AG09309 (cell line): Measurements from ENCODE around the gene CLEC4G.

ENCODE experiments used
- DNase-seq: peaks from one replicate; pipeline ENCODE4 v3.0.0-alpha.2; 2010; ENCODE audit warnings: low read depth
- H3K4me3 ChIP-seq: 2 replicates; pipeline ENCODE4 v1.5.1; 2011; ENCODE audit warnings: mild to moderate bottlenecking, low read depth, low read length, moderate library complexity; ENCODE audit not compliant: control insufficient read depth
- TF ChIP-seq, protein P1 (sequence below): IDR thresholded peaks from 2 replicates; pipeline ENCODE4 v1.5.1; 2011; ENCODE audit warnings: mild to moderate bottlenecking, low read depth, low read length, inconsistent platforms; ENCODE audit not compliant: insufficient read depth, control insufficient read depth; ENCODE audit errors: missing control alignments

Gene CLEC4G

GRCh38 chr19:7691497-7691896 is 40.4 kb downstream of the CLEC4G start:
- H3K4me3 ChIP-seq = no peak overlapping the region
- TF ChIP-seq, protein P1, sequence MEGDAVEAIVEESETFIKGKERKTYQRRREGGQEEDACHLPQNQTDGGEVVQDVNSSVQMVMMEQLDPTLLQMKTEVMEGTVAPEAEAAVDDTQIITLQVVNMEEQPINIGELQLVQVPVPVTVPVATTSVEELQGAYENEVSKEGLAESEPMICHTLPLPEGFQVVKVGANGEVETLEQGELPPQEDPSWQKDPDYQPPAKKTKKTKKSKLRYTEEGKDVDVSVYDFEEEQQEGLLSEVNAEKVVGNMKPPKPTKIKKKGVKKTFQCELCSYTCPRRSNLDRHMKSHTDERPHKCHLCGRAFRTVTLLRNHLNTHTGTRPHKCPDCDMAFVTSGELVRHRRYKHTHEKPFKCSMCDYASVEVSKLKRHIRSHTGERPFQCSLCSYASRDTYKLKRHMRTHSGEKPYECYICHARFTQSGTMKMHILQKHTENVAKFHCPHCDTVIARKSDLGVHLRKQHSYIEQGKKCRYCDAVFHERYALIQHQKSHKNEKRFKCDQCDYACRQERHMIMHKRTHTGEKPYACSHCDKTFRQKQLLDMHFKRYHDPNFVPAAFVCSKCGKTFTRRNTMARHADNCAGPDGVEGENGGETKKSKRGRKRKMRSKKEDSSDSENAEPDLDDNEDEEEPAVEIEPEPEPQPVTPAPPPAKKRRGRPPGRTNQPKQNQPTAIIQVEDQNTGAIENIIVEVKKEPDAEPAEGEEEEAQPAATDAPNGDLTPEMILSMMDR = no peak
- no peak for DNase-seq

DNA sequence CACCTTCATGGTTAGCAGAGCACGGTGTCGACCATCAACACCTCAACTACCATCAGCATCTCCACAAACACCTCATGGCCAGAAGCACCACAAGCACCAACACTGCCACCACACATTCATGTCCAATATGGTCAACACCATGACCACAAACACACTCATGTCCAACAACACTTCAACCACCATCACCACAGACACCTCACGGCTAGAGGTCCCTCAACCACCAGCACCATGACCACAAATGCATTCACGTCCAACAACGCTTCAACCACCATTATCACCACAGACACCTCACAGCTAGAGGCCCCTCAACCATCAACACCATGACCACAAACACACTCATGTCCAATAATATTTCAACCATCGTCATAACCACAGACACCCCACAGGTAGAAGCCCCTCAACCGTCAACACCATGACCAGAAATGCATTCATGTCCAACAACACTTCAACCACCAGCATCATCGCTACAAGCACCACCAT is 41.1 kb downstream of the CLEC4G start:
- DNase-seq = no peak
- H3K4me3 ChIP-seq = no peak overlapping the region
- TF ChIP-seq, protein P1 = no peak

DNA sequence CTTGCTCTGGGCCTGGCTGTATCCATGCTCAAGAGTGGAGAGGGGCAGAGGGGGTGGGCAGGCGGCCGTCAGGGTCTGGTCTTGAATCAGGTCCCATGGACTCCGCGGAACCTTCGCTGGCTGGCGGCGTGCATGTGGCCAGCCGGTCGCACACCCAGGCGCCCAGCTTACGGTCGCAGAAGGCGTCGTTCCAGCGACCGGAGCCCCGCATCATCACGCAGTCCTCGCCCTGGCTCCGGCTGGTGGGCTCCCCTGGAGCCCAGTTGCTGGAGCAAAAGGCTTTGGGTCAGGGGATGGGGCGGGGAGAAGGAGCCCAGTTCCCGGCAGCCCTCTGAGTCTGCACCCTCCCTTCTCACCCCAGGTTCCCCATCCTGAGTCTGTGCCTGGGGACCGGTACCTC is 42.7 kb downstream of the CLEC4G start:
- TF ChIP-seq, protein P1 = no peak
- no peak for DNase-seq
- H3K4me3 ChIP-seq = no peak overlapping the region

- TF ChIP-seq, protein P1 = no peak
- no peak for DNase-seq
- no peak overlapping the region for H3K4me3 ChIP-seq
These were observed 44.7 kb downstream of the CLEC4G start for GRCh38 chr19:7687177-7687576.

GRCh38 chr19:7685546-7686445 is 46.1 kb downstream of the CLEC4G start:
- no peak overlapping the region for H3K4me3 ChIP-seq
- DNase-seq = no peak
- TF ChIP-seq, protein P1 = no peak

DNA sequence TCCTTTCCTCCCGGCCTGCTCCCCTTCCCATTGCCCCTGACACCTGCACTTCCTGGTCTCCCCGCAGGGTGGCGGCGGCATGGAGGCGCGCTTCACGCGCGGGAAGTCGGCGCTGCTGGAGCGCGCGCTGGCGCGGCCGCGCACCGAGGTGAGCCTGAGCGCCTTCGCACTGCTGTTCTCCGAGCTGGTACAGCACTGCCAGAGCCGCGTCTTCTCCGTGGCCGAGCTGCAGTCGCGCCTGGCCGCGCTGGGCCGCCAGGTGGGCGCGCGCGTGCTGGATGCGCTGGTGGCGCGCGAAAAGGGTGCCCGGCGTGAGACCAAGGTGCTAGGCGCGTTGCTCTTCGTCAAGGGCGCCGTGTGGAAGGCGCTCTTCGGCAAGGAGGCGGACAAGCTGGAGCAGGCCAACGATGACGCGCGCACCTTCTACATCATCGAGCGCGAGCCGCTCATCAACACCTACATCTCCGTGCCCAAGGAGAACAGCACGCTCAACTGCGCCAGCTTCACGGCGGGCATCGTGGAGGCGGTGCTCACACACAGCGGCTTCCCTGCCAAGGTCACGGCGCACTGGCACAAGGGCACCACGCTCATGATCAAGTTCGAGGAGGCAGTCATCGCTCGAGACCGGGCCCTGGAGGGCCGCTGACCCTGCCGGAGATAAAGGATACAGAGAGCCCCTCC is 49.6 kb downstream of the CLEC4G start:
- TF ChIP-seq, protein P1 = no peak
- peak overlapping the region; percentile 96 for H3K4me3 ChIP-seq

More for the DNA sequence above, 49.6 kb downstream of the CLEC4G start:
- no peak for DNase-seq
